HG03342 (cell line): Measurements from ENCODE around the gene SPEG.

Source experiments
- ATAC-seq: cut with Tn5 transposase; IDR thresholded peaks from one replicate; pipeline ENCODE4 v1.9.1; 2021; ENCODE audit warnings: mild to moderate bottlenecking, moderate library complexity; ENCODE audit not compliant: unreplicated experiment

The SPEG gene

DNA sequence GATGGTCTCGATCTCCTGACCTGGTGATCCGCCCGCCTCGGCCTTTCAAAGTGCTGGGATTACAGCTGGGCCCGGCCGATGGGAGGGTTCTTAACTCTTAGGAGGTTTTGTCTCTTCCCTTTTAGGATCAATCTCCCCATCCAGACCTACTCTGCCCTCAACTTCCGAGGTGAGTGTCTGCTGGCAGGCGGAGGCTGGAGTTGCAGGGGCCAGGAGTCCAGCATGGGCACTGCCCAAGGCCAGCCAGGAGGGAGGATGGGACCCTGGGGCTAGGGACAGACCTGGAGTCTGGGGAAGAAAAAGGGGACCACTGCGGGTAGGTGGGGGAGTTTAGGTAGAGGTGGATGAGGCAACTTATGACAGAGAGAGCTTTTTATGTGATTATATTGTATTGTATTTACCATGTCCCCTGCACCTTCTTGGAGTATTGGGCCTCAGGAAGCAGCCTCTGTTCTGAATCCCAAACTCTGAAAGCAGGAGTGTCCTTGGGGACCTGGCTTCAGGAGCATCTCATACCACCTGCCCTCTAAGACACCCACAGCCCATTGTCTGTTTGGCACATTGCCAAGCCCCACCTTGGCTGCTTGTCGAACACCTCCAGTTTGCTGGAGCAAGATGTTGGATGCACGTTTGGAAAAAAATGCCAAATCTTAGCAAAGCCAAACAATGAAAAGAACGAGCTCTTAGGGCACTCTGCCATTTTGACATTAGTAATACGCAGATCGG is 10.8 kb upstream of the SPEG start:
- no peak for ATAC-seq

DNA sequence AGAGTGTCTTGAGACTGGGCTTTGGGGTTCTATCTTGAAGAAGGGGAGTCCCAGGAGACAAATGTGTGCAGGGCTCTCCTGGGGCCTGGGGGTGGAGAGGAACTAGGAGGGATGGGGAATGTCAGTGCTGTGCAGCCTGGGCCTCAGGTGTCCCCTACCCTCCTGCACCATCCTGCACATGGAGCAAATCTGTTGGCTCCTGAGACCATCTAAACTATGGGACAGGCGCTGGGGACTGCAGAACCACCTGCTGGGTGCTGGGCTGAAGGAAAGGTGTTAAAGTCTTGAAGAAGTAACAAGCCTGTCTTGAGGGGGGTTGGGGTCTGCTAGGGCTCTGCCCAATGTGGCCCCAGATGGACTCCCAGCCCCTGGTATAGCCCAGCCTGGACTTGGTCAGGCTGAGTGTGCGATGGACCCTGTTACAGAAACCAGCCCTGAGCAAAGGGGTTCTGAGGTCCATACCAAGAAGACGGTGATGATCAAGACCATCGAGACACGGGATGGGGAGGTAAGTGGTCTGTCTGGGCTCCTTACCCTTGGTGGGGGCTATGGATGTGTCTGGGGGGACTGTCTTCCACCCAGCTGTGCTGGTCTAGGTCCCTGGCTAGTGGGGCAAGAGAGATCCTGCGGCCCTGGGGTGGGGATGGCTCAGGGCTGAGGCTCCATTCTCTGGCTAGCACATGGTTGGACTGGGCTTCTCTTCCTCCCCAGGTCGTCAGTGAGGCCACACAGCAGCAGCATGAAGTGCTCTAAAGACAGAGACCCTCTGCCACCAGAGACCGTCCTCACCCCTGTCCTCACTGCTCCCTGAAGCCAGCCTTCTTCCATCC is 9.2 kb upstream of the SPEG start:
- ATAC-seq, result no peak

DNA sequence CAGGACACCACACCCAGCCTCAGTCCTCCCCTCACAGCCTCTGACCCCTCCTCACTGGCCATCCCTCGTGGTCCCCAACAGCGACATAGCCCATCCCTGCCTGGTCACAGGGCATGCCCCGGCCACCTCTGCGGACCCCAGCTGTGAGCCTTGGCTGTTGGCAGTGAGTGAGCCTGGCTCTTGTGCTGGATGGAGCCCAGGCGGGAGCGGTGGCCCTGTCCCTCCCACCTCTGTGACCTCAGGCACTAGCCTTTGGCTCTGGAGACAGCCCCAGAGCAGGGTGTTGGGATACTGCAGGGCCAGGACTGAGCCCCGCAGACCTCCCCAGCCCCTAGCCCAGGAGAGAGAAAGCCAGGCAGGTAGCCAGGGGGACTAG is 8.6 kb upstream of the SPEG start:
- ATAC-seq, result no peak

DNA sequence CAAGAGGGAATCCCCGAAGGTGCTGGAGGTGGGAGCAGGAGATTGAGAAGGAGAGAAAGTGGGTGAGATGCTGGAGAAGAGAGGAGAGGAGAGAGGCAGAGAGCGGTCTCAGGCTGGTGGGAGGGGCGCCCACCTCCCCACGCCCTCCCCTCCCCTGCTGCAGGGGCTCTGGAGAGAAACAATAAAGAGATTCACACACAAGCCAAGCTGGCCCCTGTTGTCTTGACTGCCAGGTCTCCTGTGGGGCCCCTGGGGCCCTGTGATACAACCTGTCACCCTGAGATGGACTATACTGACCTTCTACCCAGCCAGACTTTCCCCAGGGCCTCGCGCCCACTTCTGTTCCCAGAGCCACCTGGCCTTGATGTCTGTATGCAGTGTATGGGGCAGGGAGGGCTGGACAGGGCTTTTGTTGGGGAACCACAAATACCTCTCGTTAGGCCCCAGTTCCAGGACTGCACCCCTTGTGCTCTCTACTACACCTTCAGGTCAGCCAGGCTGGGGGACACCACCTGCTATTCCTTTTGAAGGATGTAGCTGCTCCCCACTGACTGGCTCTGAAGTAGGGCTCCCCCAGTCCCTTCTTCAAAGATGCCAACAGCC is 8.0 kb upstream of the SPEG start:
- ATAC-seq, result no peak

DNA sequence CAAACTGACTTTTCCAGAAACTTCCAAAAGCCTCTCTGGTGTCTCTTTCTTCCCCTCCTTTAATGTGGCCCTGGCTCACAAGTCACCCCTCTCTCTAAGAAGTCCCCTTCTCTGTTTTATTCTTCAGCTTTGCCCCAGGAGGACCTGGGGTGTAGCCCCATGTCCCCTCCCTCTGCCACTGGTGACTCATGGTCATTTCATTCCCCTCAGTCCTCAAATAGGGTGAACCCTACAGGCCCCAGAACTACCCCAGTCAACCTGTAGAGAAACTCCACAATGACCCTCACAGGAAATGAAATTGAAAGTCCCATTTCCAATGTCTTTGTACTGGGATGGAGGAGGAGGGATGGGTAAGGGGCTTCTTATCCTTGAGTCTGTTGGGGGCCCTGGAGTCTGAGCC is 6.2 kb upstream of the SPEG start:
- ATAC-seq, result no peak

DNA sequence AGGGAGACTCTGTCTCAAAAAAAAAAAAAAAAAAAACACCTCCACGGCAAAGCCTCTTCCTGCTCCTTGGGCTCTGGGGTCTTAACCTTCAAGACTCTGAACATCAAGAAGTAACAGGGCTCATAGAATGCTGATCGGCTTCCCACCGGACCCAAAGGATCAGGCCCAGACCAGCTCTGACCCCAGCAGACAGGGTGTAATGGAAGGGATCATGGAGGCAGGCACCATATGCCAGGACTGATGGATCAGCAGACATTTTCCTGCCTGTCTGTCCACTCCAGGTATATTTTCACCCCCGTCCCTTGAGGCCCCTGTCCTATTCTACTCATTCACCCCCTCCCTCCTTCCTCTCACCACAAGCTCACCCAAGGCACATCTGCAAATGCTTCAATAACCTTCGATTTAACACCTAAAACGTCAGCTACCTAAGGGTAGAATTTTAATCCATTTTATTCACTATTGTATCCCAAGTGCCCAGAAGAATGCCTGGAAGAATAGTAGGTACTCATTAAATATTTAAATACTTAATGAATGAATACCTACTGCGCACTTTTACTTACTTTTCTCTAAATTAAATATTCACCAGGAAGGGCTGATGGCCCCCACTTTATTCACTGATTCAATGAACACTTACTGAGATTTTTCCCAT is 4.6 kb upstream of the SPEG start:
- ATAC-seq, result no peak

DNA sequence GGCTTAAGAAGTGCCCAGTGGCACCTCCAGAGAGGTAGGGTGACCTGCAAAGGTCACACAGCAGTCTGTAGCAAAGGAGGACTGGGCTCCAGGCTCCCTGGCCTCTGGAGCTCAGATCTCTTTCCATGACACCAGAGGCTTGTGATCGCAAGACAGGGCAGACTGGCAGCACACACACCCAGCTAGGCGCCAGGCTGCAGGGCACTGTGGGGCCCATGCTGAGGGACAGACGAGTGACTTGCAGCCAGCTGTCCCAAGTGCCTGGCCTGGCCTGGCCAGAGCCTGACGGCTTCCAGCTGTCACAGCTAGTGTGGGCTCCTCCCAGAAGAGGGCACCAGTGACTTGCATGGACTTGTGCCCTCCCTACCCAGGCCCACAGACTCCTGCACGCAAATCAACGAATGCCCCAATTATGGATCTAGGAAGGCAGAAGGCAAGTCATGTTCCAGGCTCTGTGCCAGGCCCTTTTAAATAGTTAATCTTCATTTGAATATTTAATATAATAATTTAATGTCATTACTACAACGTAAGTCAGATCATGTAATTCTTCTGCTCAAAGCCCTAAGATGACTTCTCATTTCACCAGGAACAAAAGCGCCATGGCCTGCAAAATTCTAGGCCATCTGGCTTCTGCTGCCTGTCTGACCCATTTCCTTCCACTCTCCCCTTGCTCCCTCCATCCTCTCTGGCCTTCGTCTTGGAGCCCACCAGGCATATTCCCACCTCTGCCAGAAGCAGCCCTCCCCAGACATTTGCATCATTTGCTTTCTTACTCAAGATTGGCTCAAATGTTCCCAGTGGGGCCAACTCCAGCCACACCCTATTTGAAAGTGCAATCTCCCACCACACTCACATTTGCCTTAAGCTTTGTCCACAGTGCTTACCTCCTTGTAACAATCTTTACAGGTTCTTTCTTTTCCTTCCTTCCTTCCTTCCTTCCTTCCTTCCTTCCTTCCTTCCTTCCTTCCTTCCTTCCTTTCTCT is 3.7 kb upstream of the SPEG start:
- no peak for ATAC-seq

DNA sequence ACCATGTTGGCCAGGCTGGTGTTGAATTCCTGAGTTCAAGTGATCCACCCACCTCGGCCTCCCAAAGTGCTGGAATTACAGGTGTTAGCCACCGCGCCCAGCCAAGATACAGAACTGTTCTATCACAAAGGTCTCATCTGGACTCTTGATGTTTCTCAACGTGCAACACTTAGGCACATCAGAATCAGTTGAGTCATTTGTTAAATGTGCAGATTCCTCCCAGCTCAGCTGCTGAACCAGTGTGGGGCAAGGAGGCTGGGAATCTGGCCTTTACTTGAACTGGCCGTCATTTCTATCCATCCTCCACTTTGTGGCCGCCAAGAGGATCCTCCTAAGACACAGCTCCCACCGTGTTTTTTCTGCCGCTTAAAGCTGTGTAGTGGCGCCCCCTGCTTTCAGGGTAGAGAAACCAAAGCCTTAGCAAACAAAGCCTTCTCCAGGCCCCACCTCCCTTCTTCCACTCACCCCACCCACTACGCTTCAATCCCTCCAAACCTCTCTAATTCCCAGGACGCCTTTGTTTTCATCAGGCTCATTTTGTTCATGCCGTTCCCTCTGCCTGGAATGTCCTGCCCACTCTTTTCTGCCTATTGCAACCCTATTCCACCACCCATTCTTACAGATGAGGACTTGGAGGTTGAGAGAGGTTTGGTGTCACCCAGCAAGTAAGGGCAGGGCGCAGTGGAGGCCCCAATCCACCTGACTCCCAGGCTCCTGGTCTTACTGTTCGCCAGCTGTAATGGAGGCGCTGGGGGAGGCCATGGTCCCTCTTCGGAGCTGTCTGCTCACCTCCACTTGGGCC is 776 bp upstream of the SPEG start:
- no peak for ATAC-seq

DNA sequence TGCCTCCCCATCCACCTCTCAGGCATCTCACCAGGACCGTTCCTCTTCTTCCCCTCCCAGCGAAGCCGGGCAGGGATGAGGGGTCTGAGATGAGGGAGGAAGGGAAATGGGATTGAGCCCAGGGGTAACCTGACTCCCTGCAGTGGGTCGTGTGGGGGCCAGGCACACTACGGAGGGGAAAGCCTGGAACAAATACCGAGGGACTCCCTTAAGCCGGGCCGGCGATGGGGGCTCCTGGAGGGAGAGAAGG is 250 bp upstream of the SPEG start:
- ATAC-seq, result no peak

DNA sequence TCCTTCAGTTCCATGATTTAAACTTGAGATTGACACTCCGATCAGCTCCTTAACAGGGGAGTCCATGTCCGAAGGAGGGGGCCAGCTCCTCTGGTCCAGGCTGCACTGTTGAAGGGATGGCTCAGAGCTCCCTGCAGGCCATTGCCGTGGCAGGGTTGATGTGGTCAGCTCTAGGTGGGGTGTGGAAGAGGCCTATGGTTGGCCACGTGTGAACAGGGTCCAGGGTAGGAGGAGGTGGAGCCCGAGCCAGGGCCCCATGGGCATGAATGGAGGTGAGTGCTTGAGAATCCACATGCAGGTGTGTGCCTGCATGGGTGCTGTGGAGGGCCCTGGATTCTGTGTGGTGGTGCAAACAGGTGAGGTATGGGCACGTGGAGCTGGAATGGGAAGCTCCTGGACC is 1.1 kb downstream of the SPEG start:
- no peak for ATAC-seq

DNA sequence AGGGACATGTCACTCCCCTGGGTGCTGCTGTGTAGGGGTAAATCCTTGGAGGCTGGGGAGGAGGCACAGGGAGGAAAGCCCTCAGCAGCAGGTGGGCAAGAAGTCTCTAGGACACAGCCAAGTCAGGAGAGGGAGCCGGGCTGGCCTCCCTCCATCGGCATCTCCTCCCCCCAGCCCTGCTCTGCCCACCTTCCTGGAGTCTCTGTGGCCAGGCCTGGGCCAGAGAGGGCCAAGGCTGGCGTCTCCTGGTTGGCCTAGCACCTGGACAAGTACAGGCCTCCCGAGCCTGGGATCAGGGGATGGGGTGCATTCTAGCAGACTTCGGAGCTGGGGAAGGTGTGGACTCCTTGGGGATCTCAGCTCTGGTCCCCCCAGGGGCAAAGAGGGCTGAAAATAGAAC is 1.8 kb downstream of the SPEG start:
- no peak for ATAC-seq

DNA sequence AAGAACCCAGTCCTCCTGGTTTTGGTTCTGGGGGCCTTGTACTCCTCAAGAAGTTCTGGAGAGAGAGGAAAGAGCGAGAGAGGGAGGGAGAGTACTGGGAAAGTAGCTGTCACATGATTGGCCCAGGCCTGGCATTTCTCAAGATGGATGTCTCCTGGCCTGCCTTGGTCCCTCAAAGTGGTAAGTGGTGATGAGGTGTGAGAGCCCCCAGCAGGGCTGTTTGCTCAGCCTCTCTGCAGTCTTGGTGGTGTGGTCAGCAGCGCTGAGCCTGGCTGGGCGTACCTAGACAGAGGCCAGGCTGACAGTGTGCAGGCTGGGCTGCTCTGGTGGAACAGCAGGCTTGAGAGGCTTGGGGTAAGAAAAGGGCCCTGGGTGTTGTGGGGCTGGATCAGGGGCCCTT is 2.5 kb downstream of the SPEG start:
- ATAC-seq, result no peak

DNA sequence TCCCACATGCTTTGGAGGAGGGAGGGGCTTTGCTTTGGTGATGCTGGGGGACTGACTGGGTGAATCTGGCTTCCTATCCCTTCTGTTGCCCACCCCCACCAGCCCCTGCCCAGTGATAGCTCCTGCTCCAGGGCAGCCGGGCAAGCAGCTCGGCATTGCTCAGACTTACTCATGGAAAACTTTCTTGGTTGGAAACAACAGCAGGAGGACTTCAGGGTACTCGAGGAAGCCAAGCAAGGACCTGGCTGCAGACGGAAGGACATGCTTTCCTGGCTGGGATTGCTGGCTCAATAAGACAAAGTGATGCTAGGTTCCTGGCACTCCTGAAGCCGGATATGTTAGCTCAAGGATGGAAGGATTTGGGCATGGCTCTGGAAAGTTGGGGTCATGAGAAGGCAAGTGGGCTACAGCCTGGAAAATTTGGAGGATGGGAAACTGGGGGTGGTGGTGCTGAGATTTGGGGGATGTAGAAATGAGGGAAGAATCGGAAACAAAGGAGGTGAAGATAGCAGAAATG is 3.1 kb downstream of the SPEG start:
- ATAC-seq, result no peak

DNA sequence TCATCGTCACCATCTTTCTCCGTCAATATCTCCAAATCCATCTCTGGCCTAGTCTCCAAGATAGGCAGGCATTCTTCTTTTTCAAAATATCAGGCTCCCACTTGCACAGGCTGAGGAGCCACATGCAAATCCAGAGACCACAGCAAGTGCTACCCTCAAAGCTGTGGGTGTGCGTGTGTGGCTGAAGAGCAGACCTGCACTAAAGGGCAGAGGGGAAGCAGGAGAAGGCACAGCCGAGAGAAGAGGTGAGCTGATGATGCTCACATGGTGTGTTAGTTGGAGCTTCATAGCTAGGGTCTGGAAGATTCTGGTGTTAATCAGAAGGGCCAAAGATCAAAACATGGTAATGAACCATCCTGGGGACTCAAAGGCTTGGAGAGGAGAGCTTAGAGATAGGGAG is 3.8 kb downstream of the SPEG start:
- ATAC-seq, result no peak

DNA sequence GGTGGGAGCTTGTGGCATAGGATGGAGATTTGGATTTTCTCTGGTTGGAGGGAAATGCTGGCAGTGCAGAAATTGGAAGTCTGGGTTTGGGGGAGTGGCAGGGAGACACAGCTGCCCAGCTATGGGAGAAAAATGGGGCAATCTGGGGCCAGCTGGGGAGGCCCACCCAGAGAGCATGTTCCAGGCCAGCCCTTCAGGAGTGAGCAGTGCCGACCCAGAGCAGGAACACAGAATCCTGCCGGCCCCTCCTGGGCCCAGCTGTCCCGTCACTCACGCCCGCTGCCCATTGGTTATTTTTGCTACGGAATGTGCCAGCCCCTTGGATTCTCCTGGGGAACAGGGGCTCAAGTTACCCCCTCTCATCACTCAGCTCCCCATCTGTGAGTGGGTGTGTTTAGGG is 4.9 kb downstream of the SPEG start:
- ATAC-seq, result no peak

DNA sequence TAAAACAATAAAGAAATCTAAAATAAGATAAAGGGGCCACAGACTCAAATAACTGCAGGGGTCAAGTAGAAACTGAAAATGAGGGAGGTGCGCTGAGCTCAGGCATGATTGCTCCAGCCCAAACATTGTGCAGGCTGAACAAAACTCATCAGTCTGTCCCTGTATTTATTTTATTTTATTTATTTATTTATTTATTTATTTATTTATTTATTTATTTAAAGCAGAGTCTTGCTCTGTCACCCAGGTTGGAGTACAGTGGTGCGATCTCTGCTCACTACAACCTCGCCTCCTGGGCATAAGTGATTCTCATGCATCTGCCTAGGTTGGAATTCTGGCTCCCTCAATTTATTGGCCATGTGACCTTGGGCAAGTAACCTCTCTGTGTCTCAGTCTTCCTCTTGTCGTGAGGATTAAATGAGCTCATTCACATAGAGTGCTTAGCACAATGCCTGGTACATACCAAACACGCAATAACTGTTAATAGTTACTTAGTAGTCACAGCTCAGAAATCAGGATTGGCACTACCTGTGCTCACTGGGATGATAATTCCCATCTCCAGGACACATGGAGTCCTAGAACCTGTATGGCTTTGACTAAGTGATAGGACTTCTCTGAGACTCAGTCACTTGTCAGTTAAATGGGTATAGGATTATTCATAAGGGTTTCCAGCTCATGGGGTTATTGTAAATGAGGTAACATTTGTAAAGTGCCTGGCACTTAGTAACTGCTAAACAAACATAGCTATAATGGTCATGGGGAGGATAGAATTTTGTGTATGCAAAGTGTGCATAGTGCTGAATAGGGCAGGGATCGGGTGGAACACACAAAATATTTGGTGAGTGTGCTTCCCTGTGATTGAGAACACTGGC is 6.0 kb downstream of the SPEG start:
- no peak for ATAC-seq

DNA sequence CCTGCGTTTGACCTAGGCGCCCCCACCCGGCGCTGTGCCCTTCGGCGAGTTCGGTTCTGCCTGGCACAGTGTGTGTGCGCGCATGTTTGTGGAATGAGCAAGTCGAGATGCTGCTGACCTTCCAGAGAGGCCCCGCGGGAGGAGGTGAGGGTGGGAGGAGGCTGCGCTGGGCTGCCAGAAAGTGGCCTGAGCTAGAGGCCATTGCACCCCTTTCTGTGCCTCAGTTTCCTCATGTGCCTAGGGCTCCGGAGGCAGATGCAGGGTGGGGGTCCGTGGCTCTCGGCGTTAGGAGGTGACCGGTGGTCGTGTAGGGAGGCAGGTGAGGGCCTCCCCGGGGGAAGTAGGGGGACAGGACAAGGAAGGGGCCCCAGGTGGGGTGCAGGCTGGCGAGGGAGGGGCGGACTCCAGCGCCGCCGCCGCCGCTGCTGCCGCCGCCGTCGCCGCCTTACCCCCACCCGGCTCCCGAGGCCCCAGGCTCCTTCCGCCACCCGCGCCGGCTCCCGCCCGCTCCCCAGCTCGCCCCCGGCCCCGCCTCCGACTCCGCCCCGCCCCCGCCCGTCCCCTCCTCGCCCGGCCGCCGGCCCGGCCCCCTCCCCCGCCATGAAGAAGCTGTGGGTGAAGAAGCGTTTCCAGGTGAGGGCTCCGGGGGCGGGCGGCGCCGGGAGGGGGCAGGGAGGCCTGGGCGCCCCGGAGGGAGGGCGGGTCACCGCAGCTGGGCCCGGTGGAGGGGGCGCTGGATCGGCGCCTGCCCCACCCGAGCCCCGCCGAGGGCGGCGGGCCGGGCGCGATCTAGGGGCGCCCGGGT is 7.0 kb downstream of the SPEG start:
- ATAC-seq, result no peak
